Heart right ventricle (tissue), 16 donors: ENCODE data around the gene ATP5F1E. TPM values are rescaled to one million over a fixed set of nuclear protein-coding genes. Genes with fewer than 3 reads are reported as not detected.

Experiments
- ATAC-seq, 8 donors: fragments of 200-7000 bp; cut with Tn5 transposase; one replicate each; pipeline ENCODE4 v1.9.1; 2020; ENCODE audit warnings: mild to moderate bottlenecking in 8 of 8, moderate library complexity in 8 of 8, moderate number of reproducible peaks in 1 of 8
- DNase-seq, 2 donors: peaks; one replicate each; pipeline ENCODE4 v3.0.0-alpha.2; 2020
- H3K27ac ChIP-seq, 10 donors: fragments of 200-600 bp; sonication (generic) in 2 of 10; one replicate each; pipeline versions ENCODE4 v1.5.0 to v1.8.0; 2020 to 2022; ENCODE audit warnings: mild to moderate bottlenecking in 3 of 10
- H3K27me3 ChIP-seq, 7 donors: fragments of 200-600 bp; one replicate each; pipeline ENCODE4 v1.8.0; 2021 to 2022; ENCODE audit warnings: mild to moderate bottlenecking in 2 of 7
- H3K36me3 ChIP-seq, 9 donors: fragments of 200-600 bp; sonication (generic) in 1 of 9; one replicate each; pipeline versions ENCODE4 v1.5.0 to v1.8.0; 2020 to 2022; ENCODE audit warnings: mild to moderate bottlenecking in 2 of 9
- H3K4me1 ChIP-seq, 9 donors: fragments of 200-600 bp; sonication (generic) in 1 of 9; one replicate each; pipeline versions ENCODE4 v1.5.0 to v1.8.0; 2020 to 2022; ENCODE audit warnings: mild to moderate bottlenecking in 4 of 9
- H3K4me3 ChIP-seq, 10 donors: fragments of 200-600 bp; sonication (generic) in 2 of 10; one replicate each; pipeline versions ENCODE4 v1.5.0 to v1.8.0; 2020 to 2022; ENCODE audit warnings: mild to moderate bottlenecking in 7 of 10, moderate library complexity in 2 of 10
- H3K9me3 ChIP-seq, 11 donors: fragments of 200-600 bp in 10 of 11; sonication (generic) in 2 of 11; one replicate each; pipeline versions ENCODE4 v1.5.0 to v1.8.0; 2013 to 2022; ENCODE audit warnings: mild to moderate bottlenecking in 2 of 11, control low read depth in 1 of 11, moderate library complexity in 1 of 11
- WGBS, 2 donors: extraction: QIAGEN DNeasy Blood & Tissue Kit; methylation state at CpG; one replicate each; pipeline ENCODE4 v1.1.7; 2013; ENCODE audit warnings: inconsistent platforms in 1 of 2; 5-methylcytosine and 5-hydroxymethylcytosine counted together
- intact Hi-C, 10 donors: fragments of 100-400 bp; cut with DNase I; formaldehyde crosslinking; loops; one replicate each; pipeline versions ENCODE4 v1.11.1 to v1.14.2; 2022
- polyA plus RNA-seq, 2 donors: library from polyadenylated mRNA; stranded (reverse); fragments of 200-250 nt; gene quantifications; one replicate each; pipeline ENCODE4 v1.2.3, GENCODE V29; 2013
- total RNA-seq, 10 donors: library from RNA; stranded (reverse); fragmentation: NEBNext Ultra II Directional in 3 of 10; extraction: Animal tissue kit (Norgen Biotek cat#: 25700) in 3 of 10; gene quantifications; one replicate each; pipeline versions ENCODE4 v1.2.1 to v1.2.4, GENCODE V29; 2021 to 2023
- TF ChIP-seq, protein P1 (sequence below), 9 donors: fragments of 200-600 bp; sonication (generic) in 2 of 9; IDR thresholded peaks; one replicate each; pipeline versions ENCODE4 v1.5.0 to v1.8.0; 2021 to 2022; ENCODE audit warnings: antibody characterized with exemption in 9 of 9, mild to moderate bottlenecking in 5 of 9, moderate library complexity in 1 of 9
- donor health status: Arrhythmogenic right ventricular cardiomyopathy.
- donor health status: ischemic (EF 13 %, LVEDD 7.1; RV severe dilation, severe dysfunction).
- donor health status: healthy with polysubstance abuse.
- donor health status: DM: no; HTN: yes; CAD: no.
- donor health status: DM: no; HTN: no; CAD: no.
- donor health status: ischemic (EF 25% LVEDD 6.9; RV normal size, moderate dysfunction).
- donor health status: ischemic (EF 25% LVEDD 5.7; RV mildly dilated, moderate dysfunction).
- donor health status: healthy.
- donor health status: DM: yes; HTN: yes; CAD: no.
- donor health status: Ischemic cardiomyopathy.
- donor health status: ischemic (EF 35%, LVEDD 5.7; RV mildly dilated, moderate dysfunction).
- donor health status: nonischemic (EF 11% LVEDD 7.7; RV severe dilation, severe dysfunction).
- donor health status: DM: yes; HTN: yes; CAD: no.
- donor health status: PGD.
- donor health status: ischemic (EF 29% LVEDD 5.4; RV normal size, mild dysfunction).
- donor health status: nonischemic (EF 23%, LVEDD 6.1; RV moderate dilation, normal function).

ATP5F1E gene
- total and polyA plus RNA-seq, 12 donors, result 84.7 to 155 (median 121) TPM

DNA sequence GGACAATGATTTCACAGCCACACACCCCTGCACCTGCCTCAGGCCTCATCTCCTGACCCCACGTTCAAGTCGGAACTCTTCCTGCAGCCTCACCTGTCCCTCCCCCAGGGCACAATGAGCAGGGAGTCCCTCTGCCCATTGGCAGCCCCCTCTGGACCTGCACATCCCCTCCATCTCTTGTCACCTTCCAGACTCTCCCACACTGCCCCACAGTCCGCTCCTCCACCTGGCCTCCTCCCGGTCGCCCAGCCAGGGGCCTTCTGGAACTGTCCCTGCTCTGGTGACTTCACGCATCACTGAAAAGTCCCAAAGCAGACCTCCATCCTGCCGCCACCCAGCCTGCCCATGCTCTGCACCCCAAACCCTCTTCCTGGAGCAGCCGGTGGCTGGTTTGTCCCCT, 29.7 kb downstream of the ATP5F1E start:
- no peak overlapping the region for H3K27ac ChIP-seq
- H3K9me3 ChIP-seq, result no peaks in the 10 kb centered on the region
- ATAC-seq, result no peak
- intact Hi-C loops, result no loop called here
- peaks cover 0 to 72% (median 31%) of the 10 kb centered on the region in 9 donors for H3K36me3 ChIP-seq
- peaks cover 19 to 42% (median 29%) of the 10 kb centered on the region in 9 donors for H3K4me1 ChIP-seq
- DNase-seq, result no peak
- no peak overlapping the region for H3K4me3 ChIP-seq
- 81 to 85% methylated on average over 8 of the region's 8 CpGs for WGBS, 2 donors
- TF ChIP-seq, protein P1, sequence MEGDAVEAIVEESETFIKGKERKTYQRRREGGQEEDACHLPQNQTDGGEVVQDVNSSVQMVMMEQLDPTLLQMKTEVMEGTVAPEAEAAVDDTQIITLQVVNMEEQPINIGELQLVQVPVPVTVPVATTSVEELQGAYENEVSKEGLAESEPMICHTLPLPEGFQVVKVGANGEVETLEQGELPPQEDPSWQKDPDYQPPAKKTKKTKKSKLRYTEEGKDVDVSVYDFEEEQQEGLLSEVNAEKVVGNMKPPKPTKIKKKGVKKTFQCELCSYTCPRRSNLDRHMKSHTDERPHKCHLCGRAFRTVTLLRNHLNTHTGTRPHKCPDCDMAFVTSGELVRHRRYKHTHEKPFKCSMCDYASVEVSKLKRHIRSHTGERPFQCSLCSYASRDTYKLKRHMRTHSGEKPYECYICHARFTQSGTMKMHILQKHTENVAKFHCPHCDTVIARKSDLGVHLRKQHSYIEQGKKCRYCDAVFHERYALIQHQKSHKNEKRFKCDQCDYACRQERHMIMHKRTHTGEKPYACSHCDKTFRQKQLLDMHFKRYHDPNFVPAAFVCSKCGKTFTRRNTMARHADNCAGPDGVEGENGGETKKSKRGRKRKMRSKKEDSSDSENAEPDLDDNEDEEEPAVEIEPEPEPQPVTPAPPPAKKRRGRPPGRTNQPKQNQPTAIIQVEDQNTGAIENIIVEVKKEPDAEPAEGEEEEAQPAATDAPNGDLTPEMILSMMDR (IDR thresholded peaks at IDR 0.05), result no peak
- no peaks in the 10 kb centered on the region for H3K27me3 ChIP-seq

DNA sequence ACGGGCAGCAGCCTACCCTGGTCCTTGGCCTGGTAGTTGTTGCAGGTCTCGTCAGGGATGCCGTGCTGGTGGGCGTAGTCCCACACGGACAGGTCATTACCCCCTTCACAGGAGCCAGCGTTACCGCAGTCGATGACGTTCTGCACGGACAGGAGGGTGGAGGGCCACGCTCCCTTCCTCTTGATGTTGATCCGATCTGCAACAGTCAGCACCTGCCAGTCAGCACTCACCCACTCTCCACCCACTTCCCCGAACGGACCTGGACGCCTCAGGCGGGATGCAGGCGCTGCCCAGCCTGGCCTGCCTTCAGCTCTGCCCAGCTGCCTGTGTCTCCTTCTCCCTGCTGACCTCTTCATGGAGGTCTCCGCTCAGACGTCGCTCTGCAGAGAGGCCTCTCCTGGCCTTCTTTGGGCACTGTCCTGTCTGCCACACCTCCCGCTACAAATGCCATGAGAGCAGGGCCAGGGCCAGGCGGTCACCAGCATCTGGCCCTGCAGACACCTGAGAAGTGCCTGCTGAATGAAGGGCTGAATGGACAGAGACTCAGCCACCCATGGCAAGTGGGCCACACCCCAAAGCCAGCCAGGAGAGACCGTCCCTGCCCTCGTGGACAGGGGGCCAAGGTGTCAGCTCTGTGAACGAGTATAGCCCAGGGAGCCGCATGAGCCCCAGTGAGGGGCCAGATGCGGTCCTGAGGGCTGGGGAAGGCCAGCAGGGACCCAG, 30.5 kb downstream of the ATP5F1E start:
- DNase-seq, result no peak
- no peak for ATAC-seq
- Histone ChIP-seq H3K36me3 (peaks cover 0 to 80% (median 37%) of the 10 kb centered on the region in 9 donors), H3K4me3 (no peak overlapping the region), H3K4me1 (peaks cover 17 to 40% (median 28%) of the 10 kb centered on the region in 9 donors), H3K9me3 (no peaks in the 10 kb centered on the region), H3K27ac (no peak overlapping the region), H3K27me3 (no peaks in the 10 kb centered on the region)
- WGBS, 2 donors, result 89 to 91% methylated on average over 27 of the region's 27 CpGs
- TF ChIP-seq, protein P1 (IDR thresholded peaks at IDR 0.05), result no peak
- intact Hi-C loops, result no loop called here

DNA sequence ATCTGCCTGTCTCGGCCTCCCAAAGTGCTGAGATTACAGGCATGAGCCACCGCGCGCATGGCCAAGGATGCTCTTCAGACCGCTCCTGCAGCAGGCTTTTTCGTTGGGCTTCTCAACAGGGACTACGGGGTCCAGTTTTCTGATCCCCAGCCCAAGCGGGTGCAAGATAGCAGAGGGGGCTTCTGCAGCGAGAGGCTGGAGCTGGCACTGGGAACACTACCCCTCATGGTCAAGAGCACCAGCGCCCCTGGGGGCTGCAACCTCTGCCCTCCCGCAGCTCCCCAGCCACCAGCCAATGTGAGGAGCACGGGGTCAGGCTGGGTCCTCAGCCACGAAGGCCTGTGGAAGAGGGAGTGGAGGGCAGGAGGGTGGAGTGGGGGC, 31.1 kb downstream of the ATP5F1E start:
- intact Hi-C loops, result no loop called here
- ATAC-seq, result no peak
- TF ChIP-seq, protein P1 (IDR thresholded peaks at IDR 0.05), result no peak
- Histone ChIP-seq H3K36me3 (peaks cover 0 to 86% (median 43%) of the 10 kb centered on the region in 9 donors), H3K4me3 (no peak overlapping the region), H3K27me3 (no peaks in the 10 kb centered on the region), H3K4me1 (peaks cover 15 to 35% (median 24%) of the 10 kb centered on the region in 9 donors), H3K27ac (no peak overlapping the region), H3K9me3 (no peaks in the 10 kb centered on the region)
- 90 to 92% methylated on average over 13 of the region's 13 CpGs for WGBS, 2 donors
- DNase-seq, result no peak

DNA sequence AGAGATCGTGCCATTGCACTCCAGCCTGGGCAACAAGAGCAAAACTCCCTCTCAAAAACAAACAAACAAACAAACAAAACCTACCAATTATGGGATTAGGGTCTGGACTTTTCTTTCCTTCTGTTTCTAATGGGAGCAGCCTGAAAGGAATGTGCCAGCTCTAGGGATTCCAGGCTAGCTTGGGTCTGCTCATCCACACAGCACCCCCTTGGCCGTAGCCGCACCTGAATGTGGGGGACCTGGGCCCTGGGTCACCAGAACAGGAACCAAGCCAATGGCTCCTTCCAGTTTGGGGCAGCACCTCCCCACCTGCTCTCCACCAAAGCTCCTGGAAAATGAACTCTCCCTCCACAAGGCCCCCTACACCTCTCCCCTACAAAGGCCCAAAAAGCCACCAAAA, 31.8 kb downstream of the ATP5F1E start:
- no peaks in the 10 kb centered on the region for H3K9me3 ChIP-seq
- TF ChIP-seq, protein P1 (IDR thresholded peaks at IDR 0.05), result no peak
- intact Hi-C loops, result no loop called here
- 64 to 78% methylated on average over 3 of the region's 3 CpGs for WGBS, 2 donors
- H3K4me3 ChIP-seq, result no peak overlapping the region
- DNase-seq, result no peak
- no peaks in the 10 kb centered on the region for H3K27me3 ChIP-seq
- no peak overlapping the region for H3K27ac ChIP-seq
- H3K36me3 ChIP-seq, result peaks cover 0 to 93% (median 46%) of the 10 kb centered on the region in 9 donors
- peaks cover 7 to 30% (median 16%) of the 10 kb centered on the region in 9 donors for H3K4me1 ChIP-seq
- no peak for ATAC-seq
